Stomach (tissue), 4 donors: ENCODE measurements around the gene CRIM1.

Experiments
- POLR2A ChIP-seq, 4 donors: fragments of 450-650 bp; IDR thresholded peaks; one replicate each; pipeline ENCODE4 v1.6.1; 2016; ENCODE audit warnings: antibody characterized with exemption in 4 of 4, control low read depth in 2 of 4, mild to moderate bottlenecking in 1 of 4, moderate library complexity in 1 of 4
- TF ChIP-seq, protein P1 (sequence below), 7 experiments: fragments of 450-650 bp in 4 of 7; fragments of 200-600 bp in 3 of 7; sonication (generic) in 3 of 7; IDR thresholded peaks; one replicate each; pipeline ENCODE4 v1.5.1; 2016 to 2019; ENCODE audit warnings: antibody characterized with exemption in 7 of 7, control low read depth in 2 of 7, mild to moderate bottlenecking in 1 of 7

DNA sequence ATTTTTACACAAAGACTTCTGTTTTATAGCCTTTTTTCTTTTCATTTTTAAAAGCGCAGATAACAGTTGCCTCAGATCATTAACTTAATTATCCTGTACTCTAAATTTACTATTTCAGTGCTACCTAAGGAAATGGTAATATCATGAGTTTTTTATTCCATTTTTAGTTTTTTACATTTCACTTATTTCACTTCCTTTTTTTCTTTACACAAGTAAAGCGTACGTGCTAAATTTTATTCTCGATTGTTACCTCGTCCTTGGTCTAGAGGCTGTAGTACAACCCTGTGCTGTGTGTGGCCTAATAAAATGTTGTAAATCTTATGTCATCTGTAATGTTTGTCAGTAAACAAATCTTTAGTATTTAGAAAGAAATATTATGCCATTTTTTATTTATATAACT is 49.2 kb downstream of the CRIM1 start:
- TF ChIP-seq, protein P1, sequence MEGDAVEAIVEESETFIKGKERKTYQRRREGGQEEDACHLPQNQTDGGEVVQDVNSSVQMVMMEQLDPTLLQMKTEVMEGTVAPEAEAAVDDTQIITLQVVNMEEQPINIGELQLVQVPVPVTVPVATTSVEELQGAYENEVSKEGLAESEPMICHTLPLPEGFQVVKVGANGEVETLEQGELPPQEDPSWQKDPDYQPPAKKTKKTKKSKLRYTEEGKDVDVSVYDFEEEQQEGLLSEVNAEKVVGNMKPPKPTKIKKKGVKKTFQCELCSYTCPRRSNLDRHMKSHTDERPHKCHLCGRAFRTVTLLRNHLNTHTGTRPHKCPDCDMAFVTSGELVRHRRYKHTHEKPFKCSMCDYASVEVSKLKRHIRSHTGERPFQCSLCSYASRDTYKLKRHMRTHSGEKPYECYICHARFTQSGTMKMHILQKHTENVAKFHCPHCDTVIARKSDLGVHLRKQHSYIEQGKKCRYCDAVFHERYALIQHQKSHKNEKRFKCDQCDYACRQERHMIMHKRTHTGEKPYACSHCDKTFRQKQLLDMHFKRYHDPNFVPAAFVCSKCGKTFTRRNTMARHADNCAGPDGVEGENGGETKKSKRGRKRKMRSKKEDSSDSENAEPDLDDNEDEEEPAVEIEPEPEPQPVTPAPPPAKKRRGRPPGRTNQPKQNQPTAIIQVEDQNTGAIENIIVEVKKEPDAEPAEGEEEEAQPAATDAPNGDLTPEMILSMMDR (IDR thresholded peaks at IDR 0.05): no peak
- TF ChIP-seq POLR2A (IDR thresholded peaks at IDR 0.05): no peak
